HEK293 (cell line): ENCODE measurements around the gene EML6.

Experiments used
- CTCF ChIA-PET: fragments of 350-600 bp; formaldehyde crosslinking; extraction: SDS; loops from one replicate; lab custom pipeline; 2021; ENCODE audit warnings: antibody characterized with exemption; lab: Yijun Ruan, JAX
- POLR2A ChIA-PET: fragments of 300-600 bp; formaldehyde crosslinking; extraction: SDS; loops from one replicate; lab custom pipeline; 2020; ENCODE audit warnings: antibody characterized with exemption, inconsistent platforms; lab: Yijun Ruan, JAX
- H3K27ac ChIP-seq: fragments of 200-500 bp; sonication (Bioruptor generic); 2 replicates; pipeline ENCODE4 v1.5.1; 2014; ENCODE audit warnings: low read depth, low read length, control low read depth, inconsistent platforms; ENCODE audit errors: extremely low read depth
- H3K36me3 ChIP-seq, 2 experiments: fragments of 200-500 bp in 1 of 2; sonication (Bioruptor generic) in 1 of 2; 1 replicate in 1 of 2; 2 replicates in 1 of 2; pipeline ENCODE4 v1.5.1; 2014 to 2017; ENCODE audit warnings: inconsistent platforms in 2 of 2, low read length in 2 of 2; ENCODE audit not compliant: control insufficient read depth in 2 of 2, insufficient read depth in 1 of 2
- H3K4me1 ChIP-seq: fragments of 200-500 bp; sonication (Bioruptor generic); 2 replicates; pipeline ENCODE4 v1.5.1; 2014; ENCODE audit warnings: mild to moderate bottlenecking, low read length, inconsistent platforms; ENCODE audit not compliant: control insufficient read depth, insufficient read depth
- H3K4me3 ChIP-seq: 2 replicates; pipeline ENCODE4 v1.5.1; 2011; ENCODE audit warnings: low read depth, mild to moderate bottlenecking, control low read depth, low read length, moderate library complexity
- H3K9me3 ChIP-seq: fragments of 200-500 bp; sonication (Bioruptor generic); 2 replicates; pipeline ENCODE4 v1.5.1; 2014; ENCODE audit warnings: low read depth, low read length, inconsistent platforms; ENCODE audit not compliant: control insufficient read depth, insufficient read depth
- KLF7 ChIP-seq: fragments of 450-650 bp; formaldehyde crosslinking; IDR thresholded peaks from 2 replicates; pipeline ENCODE4 v1.5.1; 2016; ENCODE audit warnings: missing biosample characterization, missing genetic modification characterization, borderline replicate concordance
- MYNN ChIP-seq: fragments of 450-650 bp; formaldehyde crosslinking; IDR thresholded peaks from 2 replicates; pipeline ENCODE4 v1.5.1; 2016; ENCODE audit warnings: missing biosample characterization, missing genetic modification characterization, borderline replicate concordance
- YY2 ChIP-seq: fragments of 450-650 bp; formaldehyde crosslinking; IDR thresholded peaks from 2 replicates; pipeline ENCODE4 v1.5.1; 2016; ENCODE audit warnings: missing biosample characterization, missing genetic modification characterization
- ZBTB1 ChIP-seq: fragments of 450-650 bp; formaldehyde crosslinking; IDR thresholded peaks from 2 replicates; pipeline ENCODE4 v1.5.1; 2016; ENCODE audit warnings: missing biosample characterization, missing genetic modification characterization
- ZNF112 ChIP-seq: fragments of 450-650 bp; formaldehyde crosslinking; IDR thresholded peaks from 2 replicates; pipeline ENCODE4 v1.5.0; 2017; ENCODE audit warnings: missing biosample characterization, missing genetic modification characterization
- ZNF157 ChIP-seq: fragments of 450-650 bp; formaldehyde crosslinking; IDR thresholded peaks from 2 replicates; pipeline ENCODE4 v1.5.1; 2016; ENCODE audit warnings: missing biosample characterization, missing genetic modification characterization
- ZNF221 ChIP-seq: fragments of 450-650 bp; formaldehyde crosslinking; IDR thresholded peaks from 2 replicates; pipeline ENCODE4 v1.5.1; 2017; ENCODE audit warnings: missing biosample characterization, missing genetic modification characterization, borderline replicate concordance
- ZNF366 ChIP-seq: fragments of 450-650 bp; formaldehyde crosslinking; conservative IDR thresholded peaks from 2 replicates; pipeline ENCODE4 v1.5.1; 2016; ENCODE audit warnings: missing biosample characterization, missing genetic modification characterization
- ZNF596 ChIP-seq: fragments of 450-650 bp; IDR thresholded peaks from 2 replicates; pipeline ENCODE4 v1.5.0; 2018; ENCODE audit warnings: missing biosample characterization, mild to moderate bottlenecking, missing genetic modification characterization, moderate library complexity
- ZNF624 ChIP-seq: fragments of 450-650 bp; formaldehyde crosslinking; IDR thresholded peaks from 2 replicates; pipeline ENCODE4 v1.5.1; 2017; ENCODE audit warnings: missing biosample characterization, missing genetic modification characterization
- ZNF677 ChIP-seq: fragments of 450-650 bp; IDR thresholded peaks from 2 replicates; pipeline ENCODE4 v1.5.0; 2018; ENCODE audit warnings: missing biosample characterization, mild to moderate bottlenecking, missing genetic modification characterization, moderate library complexity
- ZNF76 ChIP-seq: fragments of 450-650 bp; formaldehyde crosslinking; IDR thresholded peaks from 2 replicates; pipeline ENCODE4; 2016; ENCODE audit warnings: low read depth, missing biosample characterization, missing genetic modification characterization, borderline replicate concordance
- TF ChIP-seq, protein P1 (sequence below): fragments of 450-650 bp; formaldehyde crosslinking; IDR thresholded peaks from 2 replicates; pipeline ENCODE4 v1.5.1; 2017; ENCODE audit warnings: missing biosample characterization, missing genetic modification characterization
- TF ChIP-seq, protein P2 (sequence below): fragments of 450-650 bp; formaldehyde crosslinking; IDR thresholded peaks from 2 replicates; pipeline ENCODE4 v1.5.1; 2016; ENCODE audit warnings: missing biosample characterization, missing genetic modification characterization
- TF ChIP-seq, protein P3 (sequence below): sonication (generic); formaldehyde crosslinking; IDR thresholded peaks from 2 replicates; pipeline ENCODE4 v1.8.1; 2022; ENCODE audit warnings: mild to moderate bottlenecking, moderate library complexity, missing genetic modification reagents
- TF ChIP-seq, protein P4 (sequence below): fragments of 450-650 bp; formaldehyde crosslinking; IDR thresholded peaks from 2 replicates; pipeline ENCODE4 v1.5.1; 2017; ENCODE audit warnings: missing biosample characterization, missing genetic modification characterization
- TF ChIP-seq, protein P5 (sequence below): fragments of 450-650 bp; formaldehyde crosslinking; IDR thresholded peaks from 2 replicates; pipeline ENCODE4 v1.5.1; 2016; ENCODE audit warnings: missing biosample characterization, missing genetic modification characterization
- TF ChIP-seq, protein P6 (sequence below): fragments of 450-650 bp; formaldehyde crosslinking; IDR thresholded peaks from 2 replicates; pipeline ENCODE4 v1.5.1; 2016; ENCODE audit warnings: missing biosample characterization, missing genetic modification characterization
- TF ChIP-seq, protein P7 (sequence below): fragments of 450-650 bp; formaldehyde crosslinking; IDR thresholded peaks from 2 replicates; pipeline ENCODE4 v1.5.1; 2017; ENCODE audit warnings: missing biosample characterization, missing genetic modification characterization

Gene EML6

DNA sequence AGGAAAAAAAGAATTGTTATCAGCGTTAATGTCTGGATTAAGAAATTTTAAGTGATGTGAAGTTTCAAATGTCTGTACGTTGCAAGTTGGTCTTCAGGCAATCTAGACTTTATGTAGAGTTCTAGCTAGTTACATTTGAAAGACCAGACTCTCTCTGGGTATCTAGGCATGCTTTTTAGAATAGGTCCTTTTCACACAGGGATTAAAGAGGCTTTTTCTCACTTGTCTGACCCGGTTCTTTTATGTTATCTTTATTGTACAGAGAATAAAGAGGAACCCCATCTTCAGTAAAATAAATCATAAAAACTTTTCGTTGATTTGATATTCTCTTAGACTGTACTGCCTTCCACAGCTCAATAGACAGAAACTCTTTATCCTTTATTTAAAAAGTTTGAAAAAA, 8.5 kb upstream of the EML6 start:
- H3K4me3 ChIP-seq = no peak overlapping the region
- TF ChIP-seq ZNF677 (tag by site-specific recombination) (no peak), ZNF221 (tag by site-specific recombination) (no peak), ZNF596 (tag by site-specific recombination) (no peak)
- TF ChIP-seq, protein P1, sequence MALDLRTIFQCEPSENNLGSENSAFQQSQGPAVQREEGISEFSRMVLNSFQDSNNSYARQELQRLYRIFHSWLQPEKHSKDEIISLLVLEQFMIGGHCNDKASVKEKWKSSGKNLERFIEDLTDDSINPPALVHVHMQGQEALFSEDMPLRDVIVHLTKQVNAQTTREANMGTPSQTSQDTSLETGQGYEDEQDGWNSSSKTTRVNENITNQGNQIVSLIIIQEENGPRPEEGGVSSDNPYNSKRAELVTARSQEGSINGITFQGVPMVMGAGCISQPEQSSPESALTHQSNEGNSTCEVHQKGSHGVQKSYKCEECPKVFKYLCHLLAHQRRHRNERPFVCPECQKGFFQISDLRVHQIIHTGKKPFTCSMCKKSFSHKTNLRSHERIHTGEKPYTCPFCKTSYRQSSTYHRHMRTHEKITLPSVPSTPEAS (tag by site-specific recombination) = no peak
- TF ChIP-seq, protein P2, sequence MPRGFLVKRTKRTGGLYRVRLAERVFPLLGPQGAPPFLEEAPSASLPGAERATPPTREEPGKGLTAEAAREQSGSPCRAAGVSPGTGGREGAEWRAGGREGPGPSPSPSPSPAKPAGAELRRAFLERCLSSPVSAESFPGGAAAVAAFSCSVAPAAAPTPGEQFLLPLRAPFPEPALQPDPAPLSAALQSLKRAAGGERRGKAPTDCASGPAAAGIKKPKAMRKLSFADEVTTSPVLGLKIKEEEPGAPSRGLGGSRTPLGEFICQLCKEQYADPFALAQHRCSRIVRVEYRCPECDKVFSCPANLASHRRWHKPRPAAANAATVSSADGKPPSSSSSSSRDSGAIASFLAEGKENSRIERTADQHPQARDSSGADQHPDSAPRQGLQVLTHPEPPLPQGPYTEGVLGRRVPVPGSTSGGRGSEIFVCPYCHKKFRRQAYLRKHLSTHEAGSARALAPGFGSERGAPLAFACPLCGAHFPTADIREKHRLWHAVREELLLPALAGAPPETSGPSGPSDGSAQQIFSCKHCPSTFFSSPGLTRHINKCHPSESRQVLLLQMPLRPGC = no peak
- TF ChIP-seq, protein P3, sequence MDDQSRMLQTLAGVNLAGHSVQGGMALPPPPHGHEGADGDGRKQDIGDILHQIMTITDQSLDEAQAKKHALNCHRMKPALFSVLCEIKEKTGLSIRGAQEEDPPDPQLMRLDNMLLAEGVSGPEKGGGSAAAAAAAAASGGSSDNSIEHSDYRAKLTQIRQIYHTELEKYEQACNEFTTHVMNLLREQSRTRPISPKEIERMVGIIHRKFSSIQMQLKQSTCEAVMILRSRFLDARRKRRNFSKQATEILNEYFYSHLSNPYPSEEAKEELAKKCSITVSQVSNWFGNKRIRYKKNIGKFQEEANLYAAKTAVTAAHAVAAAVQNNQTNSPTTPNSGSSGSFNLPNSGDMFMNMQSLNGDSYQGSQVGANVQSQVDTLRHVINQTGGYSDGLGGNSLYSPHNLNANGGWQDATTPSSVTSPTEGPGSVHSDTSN (CRISPR knock-in tag) = no peak
- CTCF ChIA-PET = interaction anchor here (0.6 to 4.6 kb wide), 5 partner anchors 10 to 608 kb away, joined by 3 to 18 read pairs (median 4); no protein-coding TSS in a partner anchor
- no peaks in the 10 kb centered on the region for H3K36me3 ChIP-seq
- no peak overlapping the region for H3K27ac ChIP-seq
- H3K9me3 ChIP-seq = no peaks in the 10 kb centered on the region
- H3K4me1 ChIP-seq = no peaks in the 10 kb centered on the region
- POLR2A ChIA-PET = no interaction called here

DNA sequence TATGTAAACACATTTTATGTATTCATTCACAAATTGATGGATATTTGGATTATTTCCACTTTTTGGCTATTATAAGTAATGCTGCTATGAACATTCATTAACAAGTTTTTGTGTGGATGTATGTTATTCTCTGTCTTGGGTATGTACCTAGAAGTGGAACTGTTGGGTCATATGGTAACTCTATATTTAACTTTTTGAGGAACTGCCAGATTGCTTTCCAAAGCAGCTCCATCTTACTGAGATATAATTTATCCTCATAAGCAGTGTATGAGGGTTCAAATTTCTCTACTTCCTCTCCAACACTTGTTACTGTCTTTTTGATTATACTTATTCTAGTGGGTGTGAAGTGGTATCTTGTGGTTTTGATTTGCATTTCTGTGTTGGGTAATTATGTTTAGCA, 7.1 kb upstream of the EML6 start:
- Histone ChIP-seq H3K9me3 (no peaks in the 10 kb centered on the region), H3K36me3 (no peaks in the 10 kb centered on the region), H3K4me1 (no peaks in the 10 kb centered on the region), H3K4me3 (no peak overlapping the region), H3K27ac (no peak overlapping the region)
- TF ChIP-seq, protein P4, sequence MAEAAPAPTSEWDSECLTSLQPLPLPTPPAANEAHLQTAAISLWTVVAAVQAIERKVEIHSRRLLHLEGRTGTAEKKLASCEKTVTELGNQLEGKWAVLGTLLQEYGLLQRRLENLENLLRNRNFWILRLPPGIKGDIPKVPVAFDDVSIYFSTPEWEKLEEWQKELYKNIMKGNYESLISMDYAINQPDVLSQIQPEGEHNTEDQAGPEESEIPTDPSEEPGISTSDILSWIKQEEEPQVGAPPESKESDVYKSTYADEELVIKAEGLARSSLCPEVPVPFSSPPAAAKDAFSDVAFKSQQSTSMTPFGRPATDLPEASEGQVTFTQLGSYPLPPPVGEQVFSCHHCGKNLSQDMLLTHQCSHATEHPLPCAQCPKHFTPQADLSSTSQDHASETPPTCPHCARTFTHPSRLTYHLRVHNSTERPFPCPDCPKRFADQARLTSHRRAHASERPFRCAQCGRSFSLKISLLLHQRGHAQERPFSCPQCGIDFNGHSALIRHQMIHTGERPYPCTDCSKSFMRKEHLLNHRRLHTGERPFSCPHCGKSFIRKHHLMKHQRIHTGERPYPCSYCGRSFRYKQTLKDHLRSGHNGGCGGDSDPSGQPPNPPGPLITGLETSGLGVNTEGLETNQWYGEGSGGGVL (tag by site-specific recombination) = no peak
- TF ChIP-seq, protein P5, sequence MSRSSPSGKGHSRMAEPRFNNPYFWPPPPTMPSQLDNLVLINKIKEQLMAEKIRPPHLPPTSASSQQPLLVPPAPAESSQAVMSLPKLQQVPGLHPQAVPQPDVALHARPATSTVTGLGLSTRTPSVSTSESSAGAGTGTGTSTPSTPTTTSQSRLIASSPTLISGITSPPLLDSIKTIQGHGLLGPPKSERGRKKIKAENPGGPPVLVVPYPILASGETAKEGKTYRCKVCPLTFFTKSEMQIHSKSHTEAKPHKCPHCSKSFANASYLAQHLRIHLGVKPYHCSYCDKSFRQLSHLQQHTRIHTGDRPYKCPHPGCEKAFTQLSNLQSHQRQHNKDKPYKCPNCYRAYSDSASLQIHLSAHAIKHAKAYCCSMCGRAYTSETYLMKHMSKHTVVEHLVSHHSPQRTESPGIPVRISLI (tag by site-specific recombination) = no peak
- TF ChIP-seq ZNF366 (tag by site-specific recombination) (no peak), ZNF112 (tag by site-specific recombination) (no peak), YY2 (tag by site-specific recombination) (no peak), ZNF624 (no peak)
- POLR2A ChIA-PET = interaction anchor here (0.5 kb wide), 1 partner anchor 521 kb away, joined by 6 read pairs; no protein-coding TSS in a partner anchor
- CTCF ChIA-PET = interaction anchor here (4.6 kb wide), 1 partner anchor 12 kb away, joined by 18 read pairs; no protein-coding TSS in a partner anchor

DNA sequence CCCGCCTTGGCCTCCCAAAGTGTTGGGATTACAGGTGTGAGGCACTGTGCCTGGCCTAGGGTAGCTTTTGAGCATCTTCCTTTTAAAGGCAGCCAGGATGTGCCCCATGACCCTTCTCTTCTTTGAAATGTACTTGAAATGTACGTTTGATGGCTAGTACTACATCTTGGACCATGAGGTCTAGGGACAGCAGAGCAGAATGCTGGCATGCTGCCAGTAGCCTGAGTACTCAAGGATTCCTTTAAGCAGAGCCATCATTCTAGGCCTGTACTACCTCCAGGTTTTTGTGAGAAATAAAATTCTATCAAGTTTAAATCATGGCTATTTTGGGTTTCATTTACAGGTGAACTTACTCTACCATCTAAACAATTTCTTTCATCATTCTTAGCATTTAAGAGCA, 2.9 kb upstream of the EML6 start:
- Histone ChIP-seq H3K4me3 (no peak overlapping the region), H3K9me3 (no peaks in the 10 kb centered on the region), H3K4me1 (no peaks in the 10 kb centered on the region; the same call in 1 of the 2 replicates), H3K36me3 (no peaks in the 10 kb centered on the region), H3K27ac (no peak overlapping the region)
- ChIA-PET POLR2A (no interaction called here), CTCF (no interaction called here)
- TF ChIP-seq MYNN (tag by site-specific recombination) = no peak
- TF ChIP-seq ZNF157 (tag by site-specific recombination) = no peak
- no peak for TF ChIP-seq ZBTB1 (tag by site-specific recombination)
- TF ChIP-seq, protein P6, sequence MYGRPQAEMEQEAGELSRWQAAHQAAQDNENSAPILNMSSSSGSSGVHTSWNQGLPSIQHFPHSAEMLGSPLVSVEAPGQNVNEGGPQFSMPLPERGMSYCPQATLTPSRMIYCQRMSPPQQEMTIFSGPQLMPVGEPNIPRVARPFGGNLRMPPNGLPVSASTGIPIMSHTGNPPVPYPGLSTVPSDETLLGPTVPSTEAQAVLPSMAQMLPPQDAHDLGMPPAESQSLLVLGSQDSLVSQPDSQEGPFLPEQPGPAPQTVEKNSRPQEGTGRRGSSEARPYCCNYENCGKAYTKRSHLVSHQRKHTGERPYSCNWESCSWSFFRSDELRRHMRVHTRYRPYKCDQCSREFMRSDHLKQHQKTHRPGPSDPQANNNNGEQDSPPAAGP = no peak
- TF ChIP-seq KLF7 (tag by site-specific recombination) = no peak
- TF ChIP-seq, protein P7, sequence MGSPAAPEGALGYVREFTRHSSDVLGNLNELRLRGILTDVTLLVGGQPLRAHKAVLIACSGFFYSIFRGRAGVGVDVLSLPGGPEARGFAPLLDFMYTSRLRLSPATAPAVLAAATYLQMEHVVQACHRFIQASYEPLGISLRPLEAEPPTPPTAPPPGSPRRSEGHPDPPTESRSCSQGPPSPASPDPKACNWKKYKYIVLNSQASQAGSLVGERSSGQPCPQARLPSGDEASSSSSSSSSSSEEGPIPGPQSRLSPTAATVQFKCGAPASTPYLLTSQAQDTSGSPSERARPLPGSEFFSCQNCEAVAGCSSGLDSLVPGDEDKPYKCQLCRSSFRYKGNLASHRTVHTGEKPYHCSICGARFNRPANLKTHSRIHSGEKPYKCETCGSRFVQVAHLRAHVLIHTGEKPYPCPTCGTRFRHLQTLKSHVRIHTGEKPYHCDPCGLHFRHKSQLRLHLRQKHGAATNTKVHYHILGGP (tag by site-specific recombination) = no peak
- no peak for TF ChIP-seq ZNF76
- TF ChIP-seq, protein P1 (tag by site-specific recombination) = no peak
